Stomach smooth muscle (tissue), 2 donors: Measurements from ENCODE around the gene ATP7B.

Experiments used
- H3K27ac ChIP-seq: one replicate; pipeline ENCODE4 v1.7.0; 2013; ENCODE audit warnings: mild to moderate bottlenecking, low read length, inconsistent platforms
- H3K27me3 ChIP-seq, 2 donors: one replicate each; pipeline ENCODE4 v1.7.0; 2013; ENCODE audit warnings: low read length in 2 of 2; ENCODE audit not compliant: insufficient read depth in 2 of 2, control insufficient read depth in 1 of 2
- H3K36me3 ChIP-seq, 2 donors: one replicate each; pipeline ENCODE4 v1.7.0; 2013; ENCODE audit warnings: low read length in 2 of 2; ENCODE audit not compliant: control insufficient read depth in 2 of 2, insufficient read depth in 2 of 2
- H3K4me1 ChIP-seq: one replicate; pipeline ENCODE4 v1.7.0; 2013; ENCODE audit warnings: low read length; ENCODE audit not compliant: control insufficient read depth, insufficient read depth
- H3K4me3 ChIP-seq, 2 donors: one replicate each; pipeline ENCODE4 v1.7.0; 2013; ENCODE audit warnings: low read length in 2 of 2
- H3K9ac ChIP-seq, 2 donors: one replicate each; pipeline ENCODE4 v1.7.0; 2013; ENCODE audit warnings: low read length in 2 of 2, mild to moderate bottlenecking in 1 of 2
- H3K9me3 ChIP-seq, 2 donors: one replicate each; pipeline ENCODE4 v1.7.0; 2013; ENCODE audit warnings: low read length in 2 of 2; ENCODE audit not compliant: control insufficient read depth in 2 of 2
- donor health status: healthy.
- donor health status: Pancreatic carcinoma.

Gene ATP7B

DNA sequence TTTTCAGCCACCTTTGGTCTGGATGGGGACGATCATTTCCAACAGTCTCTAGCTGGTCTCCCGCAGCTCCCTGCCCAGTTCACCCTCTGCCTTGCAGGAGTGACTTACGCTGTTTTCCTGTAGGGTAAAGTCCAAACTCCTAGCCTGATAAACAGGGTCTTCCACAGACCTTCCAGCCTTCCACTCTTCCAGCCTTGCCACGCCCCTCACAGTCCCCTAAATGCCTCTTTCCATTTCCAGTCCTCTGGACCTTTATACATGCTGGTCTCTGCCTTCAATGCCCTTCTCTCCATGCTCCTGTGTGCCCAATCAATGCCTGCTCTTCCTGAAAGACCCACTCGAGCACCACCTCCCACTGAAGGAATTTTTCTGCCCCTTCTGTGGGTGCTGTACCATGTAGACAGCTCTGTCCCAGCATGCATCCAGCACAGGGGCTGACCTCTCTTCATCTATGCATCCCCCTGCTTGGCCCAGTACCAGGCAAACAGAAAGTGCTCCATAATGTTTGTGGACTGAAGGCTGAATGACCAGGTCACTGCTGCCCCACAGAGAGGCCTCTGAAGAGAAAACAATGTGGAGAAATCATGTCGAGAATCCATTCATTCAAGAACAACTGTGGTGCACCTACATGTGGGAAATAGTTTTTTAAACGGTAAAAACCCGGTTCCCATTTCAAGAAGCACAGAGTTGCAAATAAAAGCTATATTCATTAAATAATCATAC lies 4.6 kb downstream of the ATP7B start:
- Histone ChIP-seq H3K36me3 (no peaks in the 10 kb centered on the region), H3K27ac (no peak overlapping the region), H3K9me3 (no peaks in the 10 kb centered on the region), H3K27me3 (no peaks in the 10 kb centered on the region), H3K4me3 (no peak overlapping the region), H3K4me1 (peaks cover 8% of the 10 kb centered on the region), H3K9ac (no peak overlapping the region)

- H3K4me3 ChIP-seq: no peak overlapping the region
- H3K9me3 ChIP-seq: no peaks in the 10 kb centered on the region
- peaks cover 3% of the 10 kb centered on the region for H3K4me1 ChIP-seq
- no peak overlapping the region for H3K9ac ChIP-seq
- H3K36me3 ChIP-seq: no peaks in the 10 kb centered on the region
- no peaks in the 10 kb centered on the region for H3K27me3 ChIP-seq
- no peak overlapping the region for H3K27ac ChIP-seq
Measured at GRCh38 chr13:52005841-52006522, 5.3 kb downstream of the ATP7B start.

DNA sequence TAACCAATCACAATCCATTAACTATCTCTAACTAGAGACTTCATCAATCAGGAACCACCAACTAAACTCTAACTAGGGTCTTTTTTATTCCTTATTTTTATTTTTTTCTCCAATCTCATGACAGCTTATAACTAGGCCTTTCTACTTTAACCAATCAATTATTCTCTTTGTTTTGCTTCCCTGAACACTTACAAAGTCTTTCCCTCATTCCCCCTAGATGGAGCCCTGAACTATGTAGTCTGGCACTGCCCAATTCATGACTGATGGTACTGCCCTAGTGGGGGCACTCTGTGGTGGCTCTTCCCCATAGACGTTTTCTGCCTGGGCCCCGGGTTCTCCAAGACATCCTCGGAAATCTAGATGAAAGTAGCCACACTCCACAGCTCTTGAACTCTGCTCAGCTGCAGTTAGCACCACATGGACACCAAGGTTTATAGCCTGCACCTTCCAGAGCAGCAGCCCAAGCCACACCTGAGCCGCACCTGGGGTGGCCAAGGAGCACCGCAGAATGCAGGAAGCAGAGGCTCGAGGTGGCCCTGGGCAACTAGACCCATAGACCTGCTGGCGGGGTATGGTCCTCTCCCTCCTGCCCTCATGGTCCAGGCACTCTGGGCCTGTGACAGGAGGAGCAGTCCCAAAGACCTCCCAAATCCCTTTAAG lies 6.6 kb downstream of the ATP7B start:
- H3K4me3 ChIP-seq: no peak overlapping the region
- peaks cover 7% of the 10 kb centered on the region for H3K4me1 ChIP-seq
- no peak overlapping the region for H3K27ac ChIP-seq
- no peaks in the 10 kb centered on the region for H3K9me3 ChIP-seq
- H3K9ac ChIP-seq: no peak overlapping the region
- no peaks in the 10 kb centered on the region for H3K36me3 ChIP-seq
- no peaks in the 10 kb centered on the region for H3K27me3 ChIP-seq

DNA sequence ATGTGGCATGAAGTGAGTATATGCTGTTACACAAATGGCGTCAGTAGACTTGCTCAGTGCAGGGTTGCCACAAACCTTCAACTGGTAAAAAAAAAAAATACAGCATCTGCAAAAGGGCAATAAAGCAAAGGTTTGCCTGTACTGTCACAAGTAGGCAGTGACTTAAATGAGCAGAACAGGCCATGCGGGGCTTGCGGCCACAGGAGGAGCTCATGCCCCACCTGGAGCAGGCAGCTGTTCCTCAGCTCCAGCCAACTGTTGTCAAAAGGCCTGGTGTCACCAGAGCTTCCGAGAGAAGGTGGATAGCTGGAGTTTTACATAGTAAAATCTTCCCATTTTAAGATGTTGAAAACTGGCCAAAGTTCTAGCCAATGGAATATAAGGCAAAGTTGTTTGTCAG lies 7.7 kb downstream of the ATP7B start:
- Histone ChIP-seq H3K9me3 (no peaks in the 10 kb centered on the region), H3K4me3 (no peak overlapping the region), H3K27me3 (no peaks in the 10 kb centered on the region), H3K4me1 (peaks cover 16% of the 10 kb centered on the region), H3K27ac (no peak overlapping the region), H3K9ac (no peak overlapping the region), H3K36me3 (no peaks in the 10 kb centered on the region)

GRCh38 chr13:52002361-52002760 lies 8.9 kb downstream of the ATP7B start:
- Histone ChIP-seq H3K4me3 (no peak overlapping the region), H3K36me3 (no peaks in the 10 kb centered on the region), H3K9ac (no peak overlapping the region), H3K27ac (no peak overlapping the region), H3K27me3 (no peaks in the 10 kb centered on the region), H3K9me3 (no peaks in the 10 kb centered on the region), H3K4me1 (peaks cover 16% of the 10 kb centered on the region)

DNA sequence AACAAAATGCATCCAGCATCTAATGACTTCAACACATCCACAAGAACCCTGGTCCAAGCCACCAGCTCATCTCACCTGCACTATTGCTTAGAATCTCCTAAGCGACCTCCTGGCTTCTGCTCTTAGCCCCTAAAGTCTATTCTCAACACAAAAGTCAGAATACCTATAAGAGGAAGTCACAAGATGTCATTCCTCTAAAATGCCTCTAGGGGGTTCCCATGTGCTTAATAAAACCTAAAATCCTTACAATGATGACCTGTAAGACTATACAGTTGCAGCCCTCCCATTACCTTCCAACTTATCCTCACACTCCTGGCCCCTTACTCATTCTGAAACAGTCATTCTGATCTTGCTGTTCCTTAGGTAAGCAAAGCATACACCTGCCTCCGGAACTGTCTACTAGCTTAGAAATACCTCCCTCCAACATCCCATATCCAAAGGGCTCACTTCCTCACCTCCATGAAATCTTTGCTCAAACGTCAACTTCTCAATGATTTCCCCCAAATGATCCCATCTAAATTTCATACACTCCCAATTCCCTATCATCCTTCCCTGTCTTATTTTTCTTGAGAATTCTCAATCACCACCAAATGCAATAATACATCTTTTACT lies 10.0 kb downstream of the ATP7B start:
- H3K4me3 ChIP-seq: no peak overlapping the region
- H3K9me3 ChIP-seq: no peaks in the 10 kb centered on the region
- H3K36me3 ChIP-seq: no peaks in the 10 kb centered on the region
- no peaks in the 10 kb centered on the region for H3K27me3 ChIP-seq
- no peak overlapping the region for H3K9ac ChIP-seq
- no peak overlapping the region for H3K27ac ChIP-seq
- H3K4me1 ChIP-seq: peaks cover 23% of the 10 kb centered on the region

GRCh38 chr13:51999921-52000320 lies 11.3 kb downstream of the ATP7B start:
- H3K27ac ChIP-seq: no peak overlapping the region
- no peaks in the 10 kb centered on the region for H3K9me3 ChIP-seq
- peak overlapping the region; percentile 40 to 61 for H3K4me3 ChIP-seq
- no peaks in the 10 kb centered on the region for H3K36me3 ChIP-seq
- H3K27me3 ChIP-seq: no peaks in the 10 kb centered on the region
- H3K4me1 ChIP-seq: peaks cover 34% of the 10 kb centered on the region
- H3K9ac ChIP-seq: peak overlapping the region in 1 of 2 donors; percentile 13

DNA sequence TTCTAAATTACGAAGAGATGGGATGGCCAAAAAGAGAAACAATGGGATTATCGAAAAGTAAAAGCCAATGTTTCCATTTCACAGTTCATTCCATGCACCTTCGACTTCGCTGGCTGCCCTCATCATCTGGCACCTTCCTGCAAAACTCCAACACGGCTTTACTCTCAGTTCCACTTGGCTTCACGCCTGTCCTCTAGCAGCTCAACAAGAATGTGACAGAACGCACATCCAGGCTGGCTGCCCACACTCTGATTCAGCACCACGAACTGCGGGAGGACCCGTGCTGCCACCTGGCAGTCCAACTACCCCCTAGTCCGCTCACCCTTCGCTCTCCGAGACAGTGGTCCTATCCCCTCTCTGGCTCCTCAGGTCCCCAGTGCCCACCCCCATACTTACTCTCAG lies 11.7 kb downstream of the ATP7B start:
- no peaks in the 10 kb centered on the region for H3K36me3 ChIP-seq
- peaks cover 34% of the 10 kb centered on the region for H3K4me1 ChIP-seq
- H3K4me3 ChIP-seq: peak overlapping the region; percentile 40 to 61
- H3K9me3 ChIP-seq: no peaks in the 10 kb centered on the region
- peak overlapping the region in 1 of 2 donors; percentile 13 for H3K9ac ChIP-seq
- H3K27me3 ChIP-seq: no peaks in the 10 kb centered on the region
- H3K27ac ChIP-seq: no peak overlapping the region

GRCh38 chr13:51998723-51999509 lies 12.3 kb downstream of the ATP7B start:
- Histone ChIP-seq H3K9ac (no peak overlapping the region), H3K36me3 (no peaks in the 10 kb centered on the region), H3K27ac (no peak overlapping the region), H3K4me1 (peaks cover 34% of the 10 kb centered on the region), H3K4me3 (peak overlapping the region; percentile 40 to 61), H3K9me3 (no peaks in the 10 kb centered on the region), H3K27me3 (no peaks in the 10 kb centered on the region)

DNA sequence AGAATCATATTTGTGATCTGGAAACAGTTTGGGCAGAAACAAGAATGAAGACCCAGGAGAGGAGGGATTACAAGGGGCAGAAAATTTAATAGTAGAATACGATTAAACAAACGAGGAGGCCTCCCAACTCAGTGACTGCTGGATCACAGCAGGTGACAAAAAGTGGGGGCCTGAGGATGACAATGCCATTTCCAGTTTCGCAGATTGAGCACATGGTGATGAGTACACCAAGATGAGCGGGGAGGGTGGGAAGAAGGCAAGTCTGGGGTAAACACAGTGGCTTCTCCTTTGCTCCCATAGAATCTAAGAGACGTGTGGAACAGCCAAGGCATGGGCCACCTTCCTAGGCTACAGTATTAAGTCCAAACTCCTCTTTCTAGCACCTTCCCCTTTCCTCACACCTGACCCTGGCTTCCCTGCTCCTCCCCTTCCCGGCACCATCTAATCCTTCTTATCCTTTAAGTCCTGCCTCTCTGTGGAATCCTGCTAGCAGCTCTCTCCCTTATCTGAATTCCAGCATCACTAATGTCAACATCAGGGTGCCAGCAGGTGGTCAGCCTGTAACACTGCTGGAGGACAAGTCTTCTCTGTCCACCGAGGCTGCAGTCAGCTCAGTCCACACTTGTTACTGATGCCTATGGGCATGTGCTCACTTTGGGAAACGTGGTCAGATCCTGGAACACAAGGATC lies 13.5 kb downstream of the ATP7B start:
- no peak overlapping the region for H3K9ac ChIP-seq
- no peaks in the 10 kb centered on the region for H3K36me3 ChIP-seq
- H3K4me3 ChIP-seq: no peak overlapping the region
- no peak overlapping the region for H3K27ac ChIP-seq
- H3K9me3 ChIP-seq: no peaks in the 10 kb centered on the region
- no peaks in the 10 kb centered on the region for H3K27me3 ChIP-seq
- H3K4me1 ChIP-seq: peaks cover 34% of the 10 kb centered on the region
